GM20000 (cell line): ENCODE results near the gene C1orf210.

ENCODE experiments used
- DNase-seq: peaks from one replicate; pipeline ENCODE4 v3.0.0; 2012; ENCODE audit warnings: low spot score
- TF ChIP-seq, protein P1 (sequence below): IDR thresholded peaks from 2 replicates; pipeline ENCODE4 v1.5.1; 2012; ENCODE audit warnings: mild to moderate bottlenecking, control low read depth; ENCODE audit errors: extremely low read depth, missing control alignments

C1orf210 gene

GRCh38 chr1:43284546-43285110 is 753 bp downstream of the C1orf210 start:
- DNase-seq, result no peak
- TF ChIP-seq, protein P1, sequence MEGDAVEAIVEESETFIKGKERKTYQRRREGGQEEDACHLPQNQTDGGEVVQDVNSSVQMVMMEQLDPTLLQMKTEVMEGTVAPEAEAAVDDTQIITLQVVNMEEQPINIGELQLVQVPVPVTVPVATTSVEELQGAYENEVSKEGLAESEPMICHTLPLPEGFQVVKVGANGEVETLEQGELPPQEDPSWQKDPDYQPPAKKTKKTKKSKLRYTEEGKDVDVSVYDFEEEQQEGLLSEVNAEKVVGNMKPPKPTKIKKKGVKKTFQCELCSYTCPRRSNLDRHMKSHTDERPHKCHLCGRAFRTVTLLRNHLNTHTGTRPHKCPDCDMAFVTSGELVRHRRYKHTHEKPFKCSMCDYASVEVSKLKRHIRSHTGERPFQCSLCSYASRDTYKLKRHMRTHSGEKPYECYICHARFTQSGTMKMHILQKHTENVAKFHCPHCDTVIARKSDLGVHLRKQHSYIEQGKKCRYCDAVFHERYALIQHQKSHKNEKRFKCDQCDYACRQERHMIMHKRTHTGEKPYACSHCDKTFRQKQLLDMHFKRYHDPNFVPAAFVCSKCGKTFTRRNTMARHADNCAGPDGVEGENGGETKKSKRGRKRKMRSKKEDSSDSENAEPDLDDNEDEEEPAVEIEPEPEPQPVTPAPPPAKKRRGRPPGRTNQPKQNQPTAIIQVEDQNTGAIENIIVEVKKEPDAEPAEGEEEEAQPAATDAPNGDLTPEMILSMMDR, result no peak

DNA sequence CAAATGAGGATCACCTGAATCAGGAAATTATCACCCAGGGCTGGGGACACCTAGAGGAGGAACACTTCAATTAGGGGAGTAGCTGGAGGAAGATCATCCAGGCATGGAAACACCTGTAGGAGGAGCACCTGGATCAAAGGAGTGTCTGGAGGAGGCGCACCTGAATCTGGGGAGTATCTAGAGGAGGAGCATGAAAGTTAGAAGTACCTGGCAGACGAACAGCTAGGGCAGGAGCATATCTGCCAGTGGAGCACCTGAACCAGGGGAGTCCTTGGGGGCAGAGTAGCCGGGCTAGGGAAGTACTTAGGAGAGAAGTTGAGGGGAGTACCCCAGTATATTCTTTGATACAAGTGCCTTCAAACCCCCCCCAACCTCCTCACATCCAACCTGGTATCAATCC is 1.3 kb downstream of the C1orf210 start:
- DNase-seq, result no peak
- TF ChIP-seq, protein P1, result no peak

DNA sequence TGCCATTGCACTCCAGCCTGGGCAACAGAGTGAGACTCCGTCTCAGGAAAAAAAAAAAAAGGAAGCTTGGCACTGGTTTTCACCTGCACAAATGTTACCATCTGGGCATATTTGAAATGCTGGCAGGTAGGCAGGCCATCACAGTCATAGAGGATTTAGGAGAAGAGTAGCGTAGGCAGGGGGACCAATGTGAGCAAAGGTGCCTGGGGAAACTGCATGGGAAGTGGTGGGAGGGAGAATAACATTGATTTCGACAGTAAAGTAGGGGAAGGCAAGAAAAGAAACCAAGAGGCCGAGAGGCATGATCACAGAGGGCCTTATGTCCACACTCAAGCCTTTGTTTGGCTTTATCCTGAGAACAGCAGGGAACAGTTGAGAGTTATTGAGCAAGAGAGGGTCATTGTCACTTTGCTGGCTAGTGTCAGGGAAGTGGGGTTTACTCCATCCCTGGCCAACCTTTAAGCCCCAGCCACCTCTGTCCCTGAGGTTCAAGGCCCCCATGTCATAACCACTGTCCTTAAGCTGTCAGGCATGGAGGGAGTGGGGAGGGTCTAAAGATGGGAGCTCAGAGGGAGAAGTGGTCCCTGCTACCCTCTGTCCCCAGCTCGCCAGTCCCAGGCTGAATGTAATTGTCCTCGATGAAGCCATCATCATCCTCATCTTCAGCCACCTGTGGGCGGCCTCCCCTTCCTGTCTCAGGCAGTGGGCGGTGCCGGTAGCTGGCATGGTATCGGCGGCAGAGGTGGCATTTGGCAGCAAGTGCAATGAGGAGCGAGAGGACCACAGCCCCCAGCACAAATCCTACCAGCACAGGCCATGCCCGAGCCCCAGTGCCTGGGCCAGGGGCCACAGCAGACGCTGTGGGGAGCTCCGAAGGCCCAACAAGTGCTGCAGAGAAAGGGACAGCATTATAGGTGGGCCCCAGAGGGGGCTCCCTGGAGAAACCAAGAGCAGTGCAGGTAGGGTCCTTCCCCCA is 2.9 kb downstream of the C1orf210 start:
- TF ChIP-seq, protein P1, result no peak
- no peak for DNase-seq

DNA sequence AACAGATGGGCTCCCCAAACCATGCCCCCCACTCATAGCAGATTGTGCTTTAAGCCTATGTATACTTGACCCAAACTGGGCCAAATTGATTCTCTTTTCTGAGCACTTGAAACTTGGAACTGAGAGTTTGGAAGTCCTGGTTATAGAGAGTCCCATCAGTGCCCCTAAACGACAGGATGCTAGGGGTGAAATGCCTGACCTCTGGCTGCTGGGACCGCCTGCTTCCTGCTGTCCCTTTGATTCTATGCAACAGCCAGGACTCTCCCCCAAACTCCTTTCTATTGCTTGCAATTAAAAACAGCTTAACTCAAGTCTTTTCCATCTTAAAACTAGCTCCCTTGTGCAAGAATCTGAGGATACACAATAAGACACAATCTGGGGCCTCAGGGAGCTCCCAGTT is 4.7 kb downstream of the C1orf210 start:
- no peak for DNase-seq
- TF ChIP-seq, protein P1, result no peak

GRCh38 chr1:43279666-43280065 is 5.7 kb downstream of the C1orf210 start:
- DNase-seq, result no peak

DNA sequence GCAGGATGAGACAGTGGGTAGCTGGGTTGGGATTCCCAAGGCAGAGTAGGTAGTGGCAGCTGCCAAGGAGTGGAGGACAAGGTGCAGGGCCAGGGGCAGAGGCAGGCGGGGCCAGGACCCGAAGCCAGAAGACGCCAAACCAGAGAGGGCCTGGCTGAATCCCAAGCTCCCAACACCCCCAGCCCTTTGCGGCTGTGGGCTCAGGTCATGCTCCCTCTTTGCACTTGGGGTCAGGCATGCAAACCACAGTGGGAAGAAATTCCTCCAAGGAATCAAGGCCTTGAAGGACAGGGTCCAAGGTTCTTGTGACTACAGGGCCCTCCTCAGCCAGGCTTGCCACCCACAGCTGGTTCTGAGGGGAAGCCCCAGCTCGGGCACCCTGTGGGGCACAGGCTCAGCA is 6.2 kb downstream of the C1orf210 start:
- TF ChIP-seq, protein P1, result no peak
- DNase-seq, result no peak

More at GRCh38 chr1:43279666-43280065, 5.7 kb downstream of the C1orf210 start:
- TF ChIP-seq, protein P1, result no peak
